WTC11 (cell line): ENCODE measurements around the gene ZNF423. TPM values are rescaled to one million over a fixed set of nuclear protein-coding genes. Genes with fewer than 3 reads are reported as not detected.

Source experiments
- ATAC-seq: fragments of 200-7000 bp; cut with Tn5 transposase; 2 replicates; pipeline ENCODE4 v1.10.0; 2021; ENCODE audit warnings: mild to moderate bottlenecking, moderate library complexity
- CTCF ChIA-PET: fragments of 300-600 bp; sonication (Branson Sonifier 250); formaldehyde crosslinking; loops from one replicate; lab custom pipeline; 2021; ENCODE audit warnings: antibody characterized with exemption; lab: Charles Lee
- POLR2A ChIA-PET: fragments of 350-600 bp; sonication (Branson Sonifier 250); formaldehyde crosslinking; loops from one replicate; lab custom pipeline; 2021; ENCODE audit warnings: antibody characterized with exemption; lab: Charles Lee
- DNase-seq: peaks from one replicate; pipeline ENCODE4 v3.0.0; 2021; ENCODE audit warnings: low spot score
- H3K27ac Mint-ChIP-seq: 2 replicates; pipeline ENCODE4 v1.8.0; 2021; ENCODE audit warnings: mixed read lengths
- H3K27me3 Mint-ChIP-seq: 2 replicates; pipeline ENCODE4 v1.8.0; 2021; ENCODE audit warnings: low read depth, mild to moderate bottlenecking, moderate library complexity, mixed read lengths
- H3K36me3 Mint-ChIP-seq: 2 replicates; pipeline ENCODE4 v1.8.0; 2021; ENCODE audit warnings: mixed read lengths
- H3K4me1 Mint-ChIP-seq: 2 replicates; pipeline ENCODE4 v1.8.0; 2022; ENCODE audit warnings: mixed read lengths
- H3K4me3 Mint-ChIP-seq: 2 replicates; pipeline ENCODE4 v1.8.0; 2021; ENCODE audit warnings: mild to moderate bottlenecking, moderate library complexity, mixed read lengths
- H3K9me3 Mint-ChIP-seq: 2 replicates; pipeline ENCODE4 v1.8.0; 2021; ENCODE audit warnings: mixed read lengths
- E2F5 ChIP-seq: sonication (generic); formaldehyde crosslinking; IDR thresholded peaks from 2 replicates; pipeline ENCODE4 v1.8.1; 2022; ENCODE audit warnings: mild to moderate bottlenecking, moderate library complexity, missing genetic modification reagents
- EMX1 ChIP-seq: fragments of 250-450 bp; sonication (Bioruptor Pico); IDR thresholded peaks from 2 replicates; pipeline ENCODE4 v1.8.0; 2021; ENCODE audit warnings: mild to moderate bottlenecking
- ERG ChIP-seq: fragments of 250-450 bp; sonication (Bioruptor Pico); IDR thresholded peaks from 2 replicates; pipeline ENCODE4 v1.8.0; 2021; ENCODE audit warnings: mild to moderate bottlenecking
- ETV6 ChIP-seq: sonication (generic); formaldehyde crosslinking; IDR thresholded peaks from 2 replicates; pipeline ENCODE4 v1.8.1; 2022; ENCODE audit warnings: mild to moderate bottlenecking, missing genetic modification reagents
- FOXK1 ChIP-seq: sonication (generic); formaldehyde crosslinking; IDR thresholded peaks from 2 replicates; pipeline ENCODE4 v1.8.0; 2022; ENCODE audit warnings: mild to moderate bottlenecking, moderate library complexity, missing genetic modification reagents
- FOXP4 ChIP-seq: sonication (generic); formaldehyde crosslinking; IDR thresholded peaks from 2 replicates; pipeline ENCODE4 v1.8.0; 2022; ENCODE audit warnings: mild to moderate bottlenecking, missing genetic modification reagents
- IRF1 ChIP-seq: sonication (generic); formaldehyde crosslinking; IDR thresholded peaks from 2 replicates; pipeline ENCODE4 v1.8.0; 2023; ENCODE audit warnings: missing genetic modification reagents
- JAZF1 ChIP-seq: fragments of 250-450 bp; sonication (Bioruptor Pico); IDR thresholded peaks from 2 replicates; pipeline ENCODE4 v1.9.0; 2021; ENCODE audit warnings: moderate library complexity, mild to moderate bottlenecking, inconsistent platforms
- NFYB ChIP-seq: sonication (generic); formaldehyde crosslinking; conservative IDR thresholded peaks from 2 replicates; pipeline ENCODE4 v1.8.0; 2022; ENCODE audit warnings: low read depth, missing genetic modification reagents
- NR3C1 ChIP-seq: sonication (generic); formaldehyde crosslinking; conservative IDR thresholded peaks from 2 replicates; pipeline ENCODE4 v1.8.1; 2023; ENCODE audit warnings: low read depth, mild to moderate bottlenecking, missing genetic modification reagents
- SP1 ChIP-seq: sonication (generic); formaldehyde crosslinking; conservative IDR thresholded peaks from 2 replicates; pipeline ENCODE4 v1.8.1; 2022; ENCODE audit warnings: missing genetic modification reagents
- TEAD1 ChIP-seq: sonication (generic); formaldehyde crosslinking; IDR thresholded peaks from 2 replicates; pipeline ENCODE4 v1.8.0; 2022; ENCODE audit warnings: mild to moderate bottlenecking, missing genetic modification reagents
- ZBTB43 ChIP-seq: sonication (generic); formaldehyde crosslinking; IDR thresholded peaks from 2 replicates; pipeline ENCODE4 v1.8.1; 2023; ENCODE audit warnings: mild to moderate bottlenecking, missing genetic modification reagents
- ZNF263 ChIP-seq: sonication (generic); formaldehyde crosslinking; IDR thresholded peaks from 2 replicates; pipeline ENCODE4 v1.8.1; 2022; ENCODE audit warnings: low read depth, mild to moderate bottlenecking, moderate library complexity, missing genetic modification reagents
- ZNF425 ChIP-seq: fragments of 250-450 bp; sonication (Bioruptor Pico); conservative IDR thresholded peaks from 2 replicates; pipeline ENCODE4 v1.9.0; 2021; ENCODE audit warnings: mild to moderate bottlenecking
- ZNF532 ChIP-seq: fragments of 250-450 bp; sonication (Bioruptor Pico); IDR thresholded peaks from 2 replicates; pipeline ENCODE4 v1.9.0; 2021; ENCODE audit warnings: mild to moderate bottlenecking, borderline replicate concordance
- total RNA-seq: library from RNA; stranded (reverse); gene quantifications from 3 replicates; pipeline ENCODE4 v1.2.3, GENCODE V29; 2021

The ZNF423 gene
- total RNA-seq, 1 experiment from 2014 or later = 38.8 TPM

- no peak for DNase-seq
- peaks cover 8% of the 10 kb centered on the region for H3K27me3 Mint-ChIP-seq
- no peak for TF ChIP-seq ZBTB43 (CRISPR knock-in tag)
- no peak for TF ChIP-seq EMX1 (CRISPR knock-in tag)
- TF ChIP-seq JAZF1 (CRISPR knock-in tag) = no peak
- TF ChIP-seq IRF1 (CRISPR knock-in tag) = no peak
- TF ChIP-seq NR3C1 (CRISPR knock-in tag) = no peak
- TF ChIP-seq, all 79 proteins: peak for 0
- ATAC-seq = no peak
- 0 out of 2 replicates have a peak, but pooled peaks cover 4% of the 10 kb centered on the region for H3K9me3 Mint-ChIP-seq
- H3K4me1 Mint-ChIP-seq = peaks cover 3% of the 10 kb centered on the region; the same call in 1 of the 2 replicates
- ChIA-PET CTCF (interaction anchor here (0.5 to 1.4 kb wide), 3 partner anchors 20 to 254 kb away, joined by 3 to 5 read pairs (median 4); no protein-coding TSS in a partner anchor), POLR2A (no interaction called here)
- no peaks in the 10 kb centered on the region; the same call in 1 of the 2 replicates for H3K36me3 Mint-ChIP-seq
- H3K4me3 Mint-ChIP-seq = no peak overlapping the region
- H3K27ac Mint-ChIP-seq = no peak overlapping the region
Observed at GRCh38 chr16:49484936-49485335, 371.0 kb downstream of the ZNF423 start.

- ChIA-PET CTCF (interaction anchor here (0.5 to 1.4 kb wide), 5 partner anchors 18 to 255 kb away, joined by 3 to 5 read pairs (median 4); no protein-coding TSS in a partner anchor), POLR2A (no interaction called here)
- H3K27ac Mint-ChIP-seq = no peak overlapping the region
- ATAC-seq = peak; percentile 100
- H3K27me3 Mint-ChIP-seq = peaks cover 11% of the 10 kb centered on the region
- DNase-seq = peak; percentile 83
- no peaks in the 10 kb centered on the region for H3K36me3 Mint-ChIP-seq
- H3K4me3 Mint-ChIP-seq = peak overlapping the region; percentile 61
- H3K4me1 Mint-ChIP-seq = peaks cover 3% of the 10 kb centered on the region; the same call in 1 of the 2 replicates
- TF ChIP-seq SP1 (peak; percentile 68; the same call in 1 of the 2 replicates), FOXP4 (CRISPR knock-in tag) (no peak), ZNF425 (CRISPR knock-in tag) (no peak), TEAD1 (CRISPR knock-in tag) (no peak), FOXK1 (CRISPR knock-in tag) (no peak), E2F5 (CRISPR knock-in tag) (no peak), NFYB (peak; percentile 87)
- H3K9me3 Mint-ChIP-seq = 0 out of 2 replicates have a peak, but pooled peaks cover 4% of the 10 kb centered on the region
Observed at GRCh38 chr16:49484451-49484849, 371.5 kb downstream of the ZNF423 start.

GRCh38 chr16:49483651-49484450 is 372.1 kb downstream of the ZNF423 start:
- H3K9me3 Mint-ChIP-seq = 0 out of 2 replicates have a peak, but pooled peaks cover 4% of the 10 kb centered on the region
- H3K27ac Mint-ChIP-seq = no peak overlapping the region
- H3K27me3 Mint-ChIP-seq = peaks cover 11% of the 10 kb centered on the region
- peak overlapping the region; percentile 61 for H3K4me3 Mint-ChIP-seq
- no peaks in the 10 kb centered on the region for H3K36me3 Mint-ChIP-seq
- CTCF ChIA-PET = interaction anchor here (0.6 to 1.4 kb wide), 5 partner anchors 18 to 109 kb away, joined by 3 to 5 read pairs (median 3); no protein-coding TSS in a partner anchor
- H3K4me1 Mint-ChIP-seq = peaks cover 3% of the 10 kb centered on the region; the same call in 1 of the 2 replicates
- POLR2A ChIA-PET = interaction anchor here (0.6 kb wide), 1 partner anchor 7 kb away, joined by 5 read pairs; no protein-coding TSS in a partner anchor
- DNase-seq (no peak), ATAC-seq (no peak)
- no peak for TF ChIP-seq ETV6
- TF ChIP-seq ZNF532 (CRISPR knock-in tag) = no peak
- no peak for TF ChIP-seq ZNF263 (CRISPR knock-in tag)
- no peak for TF ChIP-seq ERG
